HG02623 (cell line): ENCODE results near the gene ITPR1.

Source experiments
- ATAC-seq: cut with Tn5 transposase; IDR thresholded peaks from one replicate; pipeline ENCODE4 v1.9.1; 2021; ENCODE audit warnings: moderate library complexity; ENCODE audit not compliant: unreplicated experiment

ITPR1 gene

DNA sequence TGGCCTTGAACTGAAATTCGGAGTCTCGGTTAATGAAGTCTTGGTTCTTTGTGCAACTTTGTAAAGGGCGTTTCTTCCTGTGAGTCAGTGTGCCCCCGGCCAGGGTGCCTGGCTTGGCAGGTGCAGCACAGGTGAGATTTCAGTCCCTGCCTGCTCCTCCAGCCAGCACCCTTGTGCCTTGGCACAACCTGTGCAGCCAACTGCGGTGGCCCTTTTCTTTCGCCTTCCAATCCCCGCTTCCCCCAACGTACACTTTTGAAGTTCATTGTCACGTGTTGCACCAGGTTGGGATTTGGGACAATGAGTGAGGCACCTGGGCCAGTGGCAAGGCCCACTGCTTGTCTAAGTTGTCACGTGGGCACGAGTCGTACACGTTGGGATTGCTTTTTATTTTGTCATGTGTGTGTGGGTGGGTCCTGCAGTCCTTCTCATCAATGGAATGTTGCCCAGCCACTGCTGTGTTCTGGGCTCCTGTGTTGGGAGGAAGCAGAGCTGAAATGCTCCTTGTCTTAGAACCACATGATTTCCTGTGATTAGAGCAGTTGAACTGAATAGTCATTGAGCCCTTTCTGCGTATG, 243.2 kb downstream of the ITPR1 start:
- ATAC-seq: no peak

DNA sequence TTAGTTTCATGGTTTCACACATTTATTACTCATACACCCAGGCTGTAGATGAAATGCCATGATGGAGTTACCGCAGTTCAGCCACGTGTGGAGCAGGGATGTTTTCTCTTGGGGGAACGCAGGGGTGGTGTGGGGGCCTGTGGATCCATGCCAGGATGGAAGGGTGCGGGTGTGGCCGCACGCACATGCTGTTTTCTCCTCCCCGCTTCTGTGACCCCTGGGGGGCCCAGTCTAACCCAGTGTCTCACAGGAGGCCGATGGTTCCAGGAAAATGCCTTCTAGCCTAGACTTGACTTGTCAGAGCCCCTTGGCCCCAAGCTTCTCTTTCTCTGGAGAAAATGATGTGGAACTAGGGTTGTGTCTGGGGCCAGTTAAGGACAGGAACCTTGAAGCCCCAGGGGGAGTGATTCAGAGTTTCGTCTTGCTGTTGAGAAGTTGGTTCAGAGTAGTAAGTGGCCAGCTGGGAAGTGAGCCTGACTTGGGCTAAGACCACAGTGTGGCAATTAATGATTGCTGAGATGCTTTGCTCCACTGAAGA, 245.7 kb downstream of the ITPR1 start:
- ATAC-seq: no peak

DNA sequence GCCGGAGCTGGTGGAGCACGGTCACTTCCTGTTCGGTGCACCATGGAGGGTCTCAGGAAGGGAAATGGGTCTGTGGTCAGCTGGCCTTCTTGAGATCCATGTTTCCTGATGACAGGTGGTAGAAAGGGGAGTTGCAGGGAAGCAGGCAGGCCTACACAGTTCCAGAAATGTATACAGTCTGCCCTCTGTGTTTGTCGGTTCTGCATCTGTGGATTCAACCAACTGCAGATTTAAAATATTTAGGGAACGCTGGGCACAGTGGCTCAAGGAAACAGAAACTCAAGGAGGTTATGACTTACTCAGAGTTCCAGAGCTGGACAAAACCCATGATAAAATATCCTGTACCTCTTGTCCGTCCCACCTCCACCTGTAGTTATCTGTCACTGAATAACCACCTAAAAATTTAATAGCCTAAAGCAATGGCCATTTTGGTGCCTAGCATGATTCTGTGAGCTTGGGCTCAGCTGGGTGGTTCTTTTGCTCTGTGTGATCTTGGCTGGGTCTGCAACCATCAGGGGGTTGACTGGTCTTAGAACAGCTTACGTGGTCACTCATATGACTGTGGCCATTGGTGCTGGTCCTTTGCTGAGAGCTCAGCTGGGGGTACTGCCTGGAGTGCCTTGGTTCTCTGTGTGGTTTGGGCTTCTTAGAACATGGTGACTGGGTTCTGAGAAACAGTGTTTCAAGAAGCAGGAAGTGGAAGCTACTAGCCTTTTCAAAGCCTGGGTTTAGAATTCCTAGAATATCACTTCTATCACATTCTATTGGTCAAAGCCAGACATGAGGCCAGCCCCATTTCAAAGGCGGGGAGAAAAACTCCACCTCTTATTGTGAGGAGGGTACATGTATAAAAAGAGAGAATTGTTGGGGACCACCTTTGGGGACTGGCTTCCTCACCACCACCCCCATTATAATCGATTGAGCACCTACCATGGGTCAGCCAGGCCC, 246.4 kb downstream of the ITPR1 start:
- ATAC-seq: no peak

DNA sequence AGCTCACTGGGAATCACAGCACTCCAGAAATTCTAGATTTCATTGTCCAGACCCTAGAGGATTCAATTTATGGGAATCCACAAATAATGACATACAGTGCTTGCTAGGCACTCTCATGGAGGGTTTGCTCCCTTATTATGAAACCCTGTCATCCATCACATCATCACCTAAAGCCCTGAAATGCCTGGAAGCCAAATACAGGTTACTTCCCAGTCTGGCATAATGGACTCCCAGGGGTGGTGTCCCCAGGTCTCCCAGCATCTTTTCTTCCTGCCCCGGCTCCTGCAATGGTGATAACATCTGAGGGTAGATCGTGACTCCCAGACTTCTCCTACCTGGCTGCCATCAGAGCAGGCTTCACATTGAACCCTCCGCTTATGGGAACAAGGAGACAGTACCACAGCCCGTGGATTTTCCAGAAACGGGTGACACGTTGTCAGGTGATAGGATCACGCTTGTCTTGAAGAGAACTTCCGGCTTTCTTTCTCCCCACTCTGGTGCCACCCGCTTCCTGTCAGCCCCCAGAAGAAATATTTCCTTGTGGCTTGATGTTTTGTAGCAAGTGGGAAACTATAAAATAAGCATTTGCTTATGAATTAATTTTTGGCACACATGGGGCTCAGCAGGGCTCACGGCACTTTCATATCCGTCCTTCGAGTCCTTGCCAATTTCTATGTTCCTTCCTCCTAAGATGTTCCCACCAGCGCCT, 247.4 kb downstream of the ITPR1 start:
- ATAC-seq: no peak

DNA sequence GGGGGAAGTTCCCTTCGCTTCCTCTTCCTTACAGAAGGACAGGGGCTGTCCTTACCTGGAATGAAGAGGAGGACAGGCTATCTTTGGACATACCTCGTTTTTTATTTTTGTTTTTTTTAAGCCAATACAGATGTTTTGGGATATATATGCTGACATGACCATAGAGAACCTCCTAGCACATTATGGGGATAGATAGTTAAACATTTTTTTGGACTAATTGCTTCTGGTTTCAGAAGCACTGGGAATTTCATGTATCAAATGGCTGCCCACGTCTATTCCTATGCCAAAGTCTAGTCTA, 247.9 kb downstream of the ITPR1 start:
- no peak for ATAC-seq

DNA sequence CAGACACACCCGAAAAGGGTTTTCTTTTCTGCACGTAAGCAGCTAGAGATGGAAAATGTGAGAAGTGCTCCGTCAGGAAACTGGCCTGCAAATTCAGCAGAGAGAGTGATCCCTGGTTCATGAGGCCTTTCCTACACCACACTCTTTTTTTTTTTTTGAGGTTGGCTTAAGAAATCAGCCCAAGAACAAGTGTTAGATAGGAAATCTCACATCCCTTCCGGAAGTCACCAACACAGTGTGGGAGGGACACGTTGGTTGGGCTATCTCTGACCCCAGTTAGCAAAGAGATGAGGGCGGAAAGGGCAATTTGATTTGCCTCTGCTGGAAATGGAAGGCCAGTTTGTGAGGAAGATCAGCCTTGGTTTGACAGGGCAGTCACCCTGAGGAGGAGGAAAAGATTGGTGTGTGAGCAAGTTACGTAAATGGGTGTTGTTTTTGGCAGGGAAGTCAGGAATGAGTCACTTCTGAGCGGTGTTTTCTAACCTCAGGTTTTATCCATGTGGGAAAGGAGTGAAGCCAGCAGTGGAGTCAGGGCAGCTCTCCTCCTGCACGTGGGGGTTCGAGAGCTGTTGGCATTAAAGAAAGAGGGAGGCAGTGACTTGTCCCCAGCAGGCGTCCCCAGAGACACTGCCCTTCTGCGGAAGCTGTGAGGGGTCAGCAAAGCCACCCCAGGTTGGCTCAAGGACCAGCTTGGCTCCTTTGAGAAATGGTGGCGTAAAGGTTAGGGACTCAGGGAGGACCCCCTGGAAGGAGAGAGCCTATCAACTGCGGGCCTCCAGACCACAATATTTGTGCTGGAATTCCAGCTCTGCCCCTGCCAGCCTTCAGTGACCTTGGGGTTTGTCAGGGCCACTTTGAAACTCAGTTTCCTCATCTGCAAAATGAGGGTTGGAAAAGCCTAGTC, 248.5 kb downstream of the ITPR1 start:
- ATAC-seq: no peak

DNA sequence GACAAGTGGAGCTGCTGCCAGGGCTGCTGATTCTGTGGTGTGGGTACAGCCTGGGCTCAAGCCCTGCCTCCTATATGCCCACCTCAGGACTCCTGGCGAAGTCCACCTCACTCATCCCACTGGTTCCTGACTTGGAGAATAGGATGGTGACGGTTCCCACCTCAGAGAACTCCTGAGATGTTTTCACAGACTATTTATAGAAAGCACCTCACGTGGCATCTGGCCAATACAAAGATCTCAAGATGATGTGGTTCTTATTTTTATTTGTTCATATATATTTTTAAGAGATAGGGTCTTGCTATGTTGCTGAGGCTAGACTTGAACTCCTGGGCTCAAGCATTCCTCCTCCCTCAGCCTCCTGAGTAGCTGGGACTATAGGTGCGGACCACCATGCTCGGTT, 249.2 kb downstream of the ITPR1 start:
- ATAC-seq: no peak

DNA sequence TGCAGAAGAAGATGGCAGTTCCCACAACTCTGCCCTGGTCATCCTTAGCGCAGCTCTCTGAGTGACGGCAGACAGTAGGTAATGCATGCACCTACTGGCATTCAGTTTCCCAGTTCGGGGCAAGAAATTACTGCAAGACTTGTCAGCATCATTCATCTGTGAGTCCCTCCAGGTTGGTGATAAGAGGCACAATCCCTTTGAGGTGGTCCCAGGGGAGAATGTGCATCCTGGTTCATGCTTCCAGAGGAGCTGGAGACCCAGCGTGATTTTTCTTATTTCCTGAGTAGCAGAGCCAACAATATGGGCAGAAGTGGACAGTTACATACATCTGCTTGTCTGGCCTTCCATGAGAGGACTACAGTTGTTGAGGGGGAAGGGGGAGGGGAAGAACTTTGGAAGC, 250.2 kb downstream of the ITPR1 start:
- ATAC-seq: no peak

DNA sequence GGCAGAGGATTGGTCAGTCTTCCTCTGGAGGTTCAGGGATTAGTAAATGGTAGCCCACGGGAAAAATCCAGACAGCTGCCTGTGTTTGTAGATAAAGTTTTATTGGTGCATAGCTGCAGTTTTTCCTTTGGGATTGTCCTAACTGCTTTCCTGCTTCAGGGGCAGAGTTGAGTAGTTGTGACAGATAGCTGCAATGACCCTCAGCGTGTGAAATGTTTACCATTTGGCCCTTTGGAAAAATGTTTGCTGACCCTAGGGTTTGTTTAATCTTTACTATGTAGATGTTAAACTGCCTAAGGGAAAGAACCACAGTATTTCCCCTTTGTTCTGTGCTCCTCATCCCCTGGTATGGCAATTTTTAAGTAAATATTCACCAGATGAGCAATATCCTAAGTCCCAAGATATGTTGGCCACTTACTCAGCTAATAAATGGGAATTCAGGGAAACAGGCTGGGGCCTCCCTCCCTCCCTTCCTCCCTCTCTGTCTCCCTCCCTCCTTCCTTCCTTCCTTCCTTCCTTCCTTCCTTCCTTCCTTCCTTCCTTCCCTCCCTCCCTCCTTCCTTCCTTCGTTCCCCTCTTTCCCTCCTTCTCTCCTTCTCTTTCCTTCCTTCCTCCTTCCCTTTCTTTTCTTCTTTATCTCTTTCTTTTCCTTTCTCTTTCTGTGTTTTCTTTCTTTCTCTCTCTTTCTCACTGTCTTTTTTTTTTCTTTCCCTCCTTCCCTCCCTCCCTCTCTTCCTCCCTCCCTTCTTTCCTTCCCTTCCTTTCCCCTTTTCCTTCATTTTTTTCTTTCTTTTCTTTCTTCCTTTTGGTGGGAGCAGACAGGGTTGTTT, 251.5 kb downstream of the ITPR1 start:
- ATAC-seq: no peak

DNA sequence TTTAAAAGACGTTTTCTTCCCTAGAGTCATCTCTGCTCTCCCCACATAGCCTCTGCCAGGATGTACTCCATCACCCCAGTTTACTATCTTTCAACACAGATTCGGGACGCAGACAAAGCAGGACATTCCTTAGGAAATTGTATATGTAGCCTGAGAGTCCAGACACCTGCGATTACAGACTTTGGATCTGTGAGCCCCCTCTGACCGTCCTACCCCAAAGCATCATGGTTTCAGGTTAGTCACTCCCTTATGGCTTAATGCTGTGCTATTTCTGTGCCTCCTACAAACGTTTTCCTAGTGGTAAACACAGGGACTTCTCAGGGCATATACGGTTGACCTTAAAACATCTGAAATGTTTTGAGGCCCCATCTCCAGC, 252.1 kb downstream of the ITPR1 start:
- ATAC-seq: no peak

DNA sequence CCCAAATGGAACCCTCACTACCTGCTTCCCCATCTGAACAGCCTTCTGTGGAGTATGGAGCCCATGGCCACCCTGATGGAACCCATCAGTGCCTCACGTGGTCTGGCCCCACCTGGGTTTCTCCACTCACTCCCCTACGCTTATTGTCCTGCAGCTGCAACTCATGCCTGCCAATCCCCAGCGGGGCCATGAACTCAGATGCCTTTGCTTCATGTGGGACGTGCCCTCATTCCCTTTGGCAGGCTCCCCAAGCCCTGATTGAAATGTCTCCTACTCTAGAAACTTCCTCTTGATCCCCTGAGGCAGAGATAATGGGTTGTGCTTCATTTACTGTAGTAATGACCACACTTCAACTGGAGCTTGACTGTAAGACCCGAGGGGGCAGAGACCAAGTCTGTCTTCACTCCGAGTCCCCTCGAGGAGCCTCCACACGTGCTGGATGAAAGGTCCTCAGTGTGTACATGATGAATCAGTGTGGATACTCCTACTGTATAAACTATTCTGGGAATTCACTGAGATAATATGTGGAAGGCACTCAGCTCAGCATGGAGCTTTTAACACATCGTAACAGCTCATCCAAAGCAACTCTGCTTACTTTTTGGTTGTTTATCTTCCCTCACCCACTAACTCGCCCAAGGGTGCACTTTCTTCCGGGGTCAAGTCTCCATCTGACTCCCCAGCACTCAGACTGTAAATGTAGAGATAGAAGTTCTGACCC, 253.3 kb downstream of the ITPR1 start:
- no peak for ATAC-seq

DNA sequence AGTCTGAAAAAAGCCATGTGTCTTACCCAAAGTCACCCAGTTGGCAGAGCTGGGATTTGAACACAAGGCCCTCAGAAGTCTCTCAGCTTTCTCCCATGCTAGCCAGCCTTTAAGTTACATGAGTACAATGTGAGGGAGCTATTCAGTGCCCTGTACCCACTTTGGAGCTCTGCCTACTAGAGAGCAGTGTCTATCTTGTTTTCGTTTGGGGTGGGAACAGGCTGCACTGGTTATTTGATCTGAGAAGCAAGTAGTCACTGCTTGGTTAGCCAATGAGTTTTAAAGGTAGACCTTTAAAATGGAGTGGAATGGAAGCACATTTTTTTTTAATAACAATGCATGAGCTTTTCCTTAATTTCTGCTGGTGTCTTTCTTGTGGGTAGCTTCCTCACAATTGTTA, 255.0 kb downstream of the ITPR1 start:
- ATAC-seq: no peak

DNA sequence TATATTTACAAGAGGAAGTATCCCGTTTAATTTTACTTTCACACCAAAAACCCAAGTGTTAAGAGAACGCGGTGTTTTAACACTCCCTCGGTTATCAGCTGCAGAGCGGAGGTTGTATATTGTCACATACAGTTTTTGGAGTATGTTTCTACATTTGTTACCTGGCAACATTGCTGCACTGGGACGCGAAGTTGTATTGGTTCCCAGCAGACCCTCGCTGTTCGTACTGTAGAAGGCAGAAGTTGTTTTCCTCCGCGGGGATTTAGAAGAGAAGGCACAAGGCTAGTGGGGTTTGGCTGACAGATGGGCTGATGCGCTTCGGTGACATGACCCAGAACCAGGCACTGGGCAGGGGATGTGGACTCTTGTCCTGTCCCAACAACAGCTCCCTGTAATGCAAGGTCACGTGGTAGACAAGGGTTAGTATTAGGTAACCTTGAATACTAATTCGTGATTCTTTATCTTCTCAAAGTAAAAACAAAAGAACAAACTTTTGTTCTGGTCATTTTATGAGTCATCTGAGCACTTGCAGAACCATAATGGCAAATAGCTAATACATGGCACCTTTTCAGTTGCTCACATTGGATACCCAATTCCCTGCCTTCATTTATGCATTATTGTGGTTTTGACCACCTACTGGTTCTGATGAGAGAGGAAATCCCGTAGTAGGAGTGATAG, 255.7 kb downstream of the ITPR1 start:
- no peak for ATAC-seq

DNA sequence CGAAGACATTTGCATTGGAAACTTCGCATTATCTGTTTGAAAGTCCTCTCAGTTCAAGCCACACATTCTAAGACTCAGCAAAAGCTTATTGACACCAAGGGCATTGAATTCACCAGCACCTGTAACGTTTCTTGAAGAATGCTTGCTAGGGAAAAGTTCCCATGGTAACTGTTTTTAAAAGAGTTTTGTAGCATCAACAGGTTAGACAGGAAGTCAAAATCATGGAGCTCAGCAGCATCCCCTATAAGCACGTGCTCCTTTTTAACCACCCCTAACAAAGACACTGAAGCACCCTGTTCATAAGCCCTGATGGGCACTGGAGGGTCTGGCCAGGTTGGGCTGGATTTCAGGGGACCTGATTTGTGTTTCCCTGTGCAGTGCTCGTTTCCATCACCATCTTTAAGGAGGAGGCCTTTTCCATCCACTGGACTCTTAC, 256.4 kb downstream of the ITPR1 start:
- ATAC-seq: no peak

DNA sequence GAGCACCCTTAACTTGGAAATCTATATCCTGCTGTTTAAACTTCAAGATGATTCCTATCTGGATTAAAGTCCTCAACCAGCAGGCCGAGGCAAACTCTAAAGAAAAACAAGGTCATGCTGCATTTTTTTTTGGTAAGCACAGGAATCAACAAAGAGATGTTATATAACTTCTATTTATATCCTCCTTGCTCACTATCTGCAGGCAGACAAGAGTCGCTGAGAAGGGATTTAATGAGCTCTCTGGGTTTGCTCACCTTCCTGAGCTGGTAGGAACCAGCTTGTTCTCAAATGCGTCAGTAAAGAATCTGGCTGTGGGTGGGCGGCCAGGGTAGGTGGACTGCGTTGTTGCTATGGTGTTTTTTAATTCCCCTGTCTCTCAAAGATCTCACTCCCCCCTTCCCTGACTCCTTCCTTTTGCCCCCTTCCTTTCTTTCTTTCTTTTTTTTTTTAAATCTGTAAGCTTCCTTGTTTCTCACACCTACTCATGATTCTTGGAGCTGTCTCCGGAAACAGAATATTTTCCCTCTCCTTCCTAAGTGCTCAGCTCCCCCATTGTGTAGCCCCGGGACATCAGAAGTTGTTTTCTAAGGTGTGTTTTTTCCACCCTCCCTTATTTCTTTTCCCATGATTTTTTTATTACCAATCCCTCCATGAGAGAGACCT, 257.3 kb downstream of the ITPR1 start:
- no peak for ATAC-seq

DNA sequence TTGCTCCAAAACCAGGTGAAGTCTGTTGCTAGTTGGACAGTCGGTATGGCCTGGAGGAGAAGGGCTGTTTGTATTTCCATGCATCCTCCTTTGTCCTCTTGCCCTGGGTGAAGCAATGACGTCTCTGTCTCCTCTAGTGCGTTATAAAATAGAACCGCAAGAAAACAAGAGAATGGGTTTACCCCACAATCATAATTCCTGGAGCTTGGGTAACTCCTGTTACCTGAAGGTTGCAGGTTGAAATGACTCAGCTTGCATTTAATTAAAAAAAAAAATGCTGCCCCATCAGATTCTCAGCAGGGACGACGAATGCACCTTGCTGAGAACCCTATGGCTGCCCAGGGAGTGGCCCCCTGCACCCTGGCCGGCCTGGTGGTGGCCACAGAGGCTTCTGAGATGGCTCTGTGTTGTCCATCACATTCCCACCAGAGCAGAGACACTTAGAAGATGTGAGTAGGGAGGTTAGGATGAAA, 257.9 kb downstream of the ITPR1 start:
- no peak for ATAC-seq

DNA sequence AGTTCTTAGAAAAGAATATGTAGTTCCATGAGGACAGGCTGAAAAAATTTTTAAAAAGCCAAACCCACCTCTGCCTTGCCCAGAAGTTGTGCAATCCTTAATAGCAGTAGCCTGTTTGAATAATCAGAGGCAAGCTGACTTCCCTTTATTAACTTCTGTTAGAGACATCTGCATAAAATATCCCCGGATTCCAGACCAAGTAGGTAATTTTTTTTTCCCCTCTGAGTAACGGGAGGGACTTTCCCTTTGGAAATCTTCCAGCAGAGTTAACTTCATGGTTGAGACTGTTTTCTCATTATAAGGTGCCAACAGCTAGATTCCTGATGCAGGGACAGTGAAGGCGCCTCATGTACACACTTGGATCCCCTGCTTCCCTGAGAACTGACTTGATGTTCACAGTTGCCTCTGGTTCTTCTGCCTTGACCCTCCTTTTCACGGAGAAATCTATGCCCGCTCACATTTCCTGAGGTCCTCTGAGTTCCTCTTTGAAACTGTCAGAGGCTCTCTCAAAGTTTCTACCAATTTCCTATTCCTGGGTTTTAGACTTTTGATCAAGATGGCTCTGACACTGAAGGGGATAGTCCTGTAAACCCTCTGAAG, 258.5 kb downstream of the ITPR1 start:
- ATAC-seq: no peak
